Stimulated activated CD8-positive, alpha-beta memory T cell treated with anti-CD3 and anti-CD28 coated beads, Interleukin-15, amount 100 ng/mL, for 24 hours (primary cell): ENCODE data around the gene RPL41.

Experiments used
- DNase-seq: peaks from one replicate; pipeline ENCODE4 v3.0.0-alpha.2; 2020; ENCODE audit warnings: low read depth

The RPL41 gene

GRCh38 chr12:56127888-56128669, 11.6 kb downstream of the RPL41 start, which contains the start of gene ESYT1:
Gene ESYT1, plus strand, starts transcription at chr12:56128267. Its CDS starts 53 bp downstream, at chr12:56128320.
- peak; percentile 69 for DNase-seq

GRCh38 chr12:56128670-56129205, 12.3 kb downstream of the RPL41 start:
- no peak for DNase-seq

GRCh38 chr12:56129206-56129941, 12.9 kb downstream of the RPL41 start:
- DNase-seq: peak; percentile 38

- DNase-seq: no peak
Observed at GRCh38 chr12:56129942-56130495, 13.6 kb downstream of the RPL41 start.

- no peak for DNase-seq
Observed at GRCh38 chr12:56130876-56131275, 14.4 kb downstream of the RPL41 start.

GRCh38 chr12:56134897-56135296, 18.5 kb downstream of the RPL41 start:
- no peak for DNase-seq

- DNase-seq: no peak
Observed at GRCh38 chr12:56137853-56138571, 21.6 kb downstream of the RPL41 start.

- no peak for DNase-seq
Observed at GRCh38 chr12:56141946-56142784, 25.7 kb downstream of the RPL41 start.

- DNase-seq: no peak
Observed at GRCh38 chr12:56143217-56143616, 26.8 kb downstream of the RPL41 start.

GRCh38 chr12:56143870-56144269, 27.4 kb downstream of the RPL41 start:
- DNase-seq: no peak

- DNase-seq: no peak
Observed at GRCh38 chr12:56145217-56145616, 28.8 kb downstream of the RPL41 start.

- DNase-seq: no peak
Observed at GRCh38 chr12:56146492-56147460, 30.3 kb downstream of the RPL41 start.

GRCh38 chr12:56150563-56150962, 34.1 kb downstream of the RPL41 start:
- DNase-seq: no peak

- DNase-seq: peak; percentile 35
Observed at GRCh38 chr12:56151672-56152131, 35.3 kb downstream of the RPL41 start.

GRCh38 chr12:56152132-56152755, 35.8 kb downstream of the RPL41 start, which contains the start of gene MYL6B:
Gene MYL6B, plus strand, starts transcription at chr12:56152587. Its CDS starts 1,332 bp downstream, at chr12:56153919.
- peak; percentile 80 for DNase-seq

- DNase-seq: no peak
Observed at GRCh38 chr12:56152756-56153677, 36.6 kb downstream of the RPL41 start.

- DNase-seq: no peak
Observed at GRCh38 chr12:56153678-56154065, 37.2 kb downstream of the RPL41 start.

GRCh38 chr12:56154246-56154771, 37.9 kb downstream of the RPL41 start:
- DNase-seq: no peak
